HG02610 (cell line): ENCODE measurements around the gene SPATA25.
A peak's percentile ranks its signal among the peaks of the same experiment; 100 is the strongest.
"Not testable (repeated sequence)": the region's sequence is repeated elsewhere in the genome, so short reads cannot be mapped to it uniquely, and the experiment has no call there.

Source experiments
- ATAC-seq: cut with Tn5 transposase; IDR thresholded peaks from one replicate; pipeline ENCODE4 v1.9.1; 2021; ENCODE audit warnings: mild to moderate bottlenecking, moderate library complexity; ENCODE audit not compliant: unreplicated experiment

Gene SPATA25

DNA sequence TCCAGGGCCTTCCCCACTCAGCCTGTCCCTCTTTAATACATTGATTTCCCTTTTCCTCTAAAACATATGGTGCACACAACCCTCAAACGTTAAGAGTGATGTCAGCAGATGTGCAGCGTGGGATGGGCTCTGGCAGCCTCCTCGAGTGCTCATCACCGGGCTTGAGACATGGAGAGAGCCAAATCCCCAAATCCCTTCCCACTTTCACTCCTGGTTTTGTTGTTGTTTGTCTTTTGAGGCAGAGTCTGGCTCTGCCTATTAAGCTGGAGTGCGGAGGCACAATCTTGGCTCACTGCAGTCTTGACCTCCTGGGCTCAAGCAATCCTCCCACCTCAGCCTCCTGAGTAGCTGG lies 30.3 kb upstream of the SPATA25 start:
- no peak for ATAC-seq

DNA sequence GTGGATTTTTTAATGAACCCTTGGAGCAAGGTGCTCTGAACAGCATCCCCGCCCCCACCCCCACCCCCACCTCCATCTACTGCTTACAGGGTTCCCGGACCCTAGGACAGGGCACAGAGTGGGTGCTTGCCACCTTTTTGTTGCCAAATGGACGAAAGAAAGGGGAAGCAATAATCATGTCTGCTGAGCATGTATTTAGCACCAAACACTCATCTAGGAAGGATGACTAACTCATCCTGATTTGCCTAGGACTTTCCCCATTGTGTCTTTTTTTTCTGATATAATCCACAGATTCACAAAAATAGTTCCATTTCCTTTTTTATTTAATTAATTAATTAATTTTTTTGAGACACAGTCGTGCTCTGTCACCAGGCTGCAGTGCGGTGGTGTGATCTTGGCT lies 25.7 kb upstream of the SPATA25 start:
- no peak for ATAC-seq

DNA sequence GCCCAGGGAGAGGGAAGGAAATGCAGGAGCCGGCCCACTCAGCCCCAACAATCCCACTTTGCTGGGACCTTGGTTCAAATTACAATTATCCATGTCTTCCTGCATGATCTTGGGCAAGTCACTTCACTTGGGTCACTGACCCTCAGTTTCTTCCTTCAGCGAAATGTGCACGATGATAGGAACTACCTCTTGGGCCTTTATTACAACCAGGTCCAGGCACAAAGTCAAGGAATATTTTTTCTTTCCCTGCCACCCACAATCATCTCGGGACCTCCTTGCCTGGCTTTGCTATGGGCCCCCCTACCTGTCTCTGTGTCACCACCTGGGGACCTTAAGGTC lies 24.9 kb upstream of the SPATA25 start:
- no peak for ATAC-seq

DNA sequence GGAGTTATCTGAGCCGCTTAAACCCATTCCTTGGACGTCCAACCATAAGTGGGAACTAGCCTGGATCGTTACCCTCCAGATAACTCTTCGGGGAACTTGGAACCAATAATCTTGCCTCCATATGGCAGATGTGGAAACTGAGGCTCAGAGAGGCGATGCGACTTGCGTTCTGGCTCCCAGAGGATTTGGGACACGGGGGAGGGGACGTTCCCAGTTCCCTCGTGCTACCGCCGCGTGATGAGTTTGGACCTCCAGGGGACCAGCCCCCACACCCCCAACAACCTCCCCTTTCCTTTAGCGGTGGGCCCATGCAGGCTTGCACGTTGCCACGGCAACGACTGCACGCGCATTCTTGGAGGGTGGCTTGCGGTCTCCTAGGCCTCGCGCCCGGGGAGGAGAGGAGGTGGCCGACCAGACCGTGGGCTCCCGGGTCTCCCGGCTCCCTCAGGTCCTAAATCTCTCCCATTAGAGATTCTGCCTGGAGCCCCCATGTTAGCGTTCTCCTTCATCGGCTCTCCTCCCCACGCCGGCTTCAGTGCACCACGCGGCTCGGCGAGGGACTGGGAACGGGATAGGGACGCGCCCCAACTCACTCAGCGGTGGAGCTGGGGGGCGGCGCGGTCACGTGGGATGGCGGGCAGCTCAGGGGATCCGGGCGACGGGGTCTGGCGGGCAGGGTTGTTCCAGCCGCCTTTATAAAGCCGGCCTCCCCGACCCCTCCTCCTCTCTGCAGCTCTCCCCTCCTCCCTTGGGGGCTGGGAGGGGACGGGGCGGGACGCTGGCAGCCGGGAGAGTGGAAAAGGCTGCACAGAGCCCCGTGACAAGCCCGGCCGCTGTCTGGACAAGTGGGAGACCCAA lies 24.3 kb upstream of the SPATA25 start, which contains the start of gene PLTP:
Gene PLTP, minus strand, starts transcription at position 670 of the 858 bp plus-strand sequence. CDS start 703 bp downstream, outside the sequence.
- ATAC-seq, result no peak

DNA sequence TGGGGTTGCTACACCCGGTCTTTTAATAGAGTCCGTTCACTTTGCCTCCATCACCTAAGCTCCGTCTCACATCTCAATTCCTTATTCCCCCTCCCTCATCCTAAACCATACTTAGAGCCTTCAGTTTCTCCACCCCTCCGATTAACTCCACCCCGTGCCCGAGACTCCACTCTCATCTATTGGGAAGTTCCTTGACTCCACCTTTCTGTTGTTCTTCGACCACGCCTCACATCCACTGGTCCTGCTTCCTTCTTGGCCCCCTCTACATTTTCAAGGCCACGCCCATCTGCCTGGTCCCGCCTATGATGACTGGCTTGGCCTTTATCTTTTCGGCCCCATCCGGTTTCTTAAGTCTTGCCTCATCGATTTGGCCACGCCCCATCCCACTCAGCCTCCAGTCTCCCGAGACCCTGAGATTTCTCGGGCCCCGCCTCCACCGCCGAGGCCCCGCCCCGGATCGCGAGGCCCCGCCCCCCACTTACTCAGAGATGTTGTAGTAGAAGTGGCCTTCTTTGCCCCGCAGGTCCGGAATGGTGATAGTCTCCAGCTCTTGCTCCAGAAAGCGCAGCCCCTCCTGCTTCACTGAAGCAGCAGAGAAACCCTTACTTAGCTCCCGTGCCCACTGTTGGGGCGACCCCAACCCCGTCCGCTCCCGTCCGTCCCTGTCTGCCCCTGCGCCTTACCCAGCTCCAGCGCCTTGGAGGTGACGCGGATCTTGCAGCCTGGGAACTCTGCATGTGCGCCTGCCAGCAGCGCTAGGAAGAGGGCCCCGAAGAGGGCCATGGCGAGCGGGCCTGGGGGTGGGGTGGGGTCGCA lies 23.5 kb upstream of the SPATA25 start:
- peak; percentile 93 for ATAC-seq

DNA sequence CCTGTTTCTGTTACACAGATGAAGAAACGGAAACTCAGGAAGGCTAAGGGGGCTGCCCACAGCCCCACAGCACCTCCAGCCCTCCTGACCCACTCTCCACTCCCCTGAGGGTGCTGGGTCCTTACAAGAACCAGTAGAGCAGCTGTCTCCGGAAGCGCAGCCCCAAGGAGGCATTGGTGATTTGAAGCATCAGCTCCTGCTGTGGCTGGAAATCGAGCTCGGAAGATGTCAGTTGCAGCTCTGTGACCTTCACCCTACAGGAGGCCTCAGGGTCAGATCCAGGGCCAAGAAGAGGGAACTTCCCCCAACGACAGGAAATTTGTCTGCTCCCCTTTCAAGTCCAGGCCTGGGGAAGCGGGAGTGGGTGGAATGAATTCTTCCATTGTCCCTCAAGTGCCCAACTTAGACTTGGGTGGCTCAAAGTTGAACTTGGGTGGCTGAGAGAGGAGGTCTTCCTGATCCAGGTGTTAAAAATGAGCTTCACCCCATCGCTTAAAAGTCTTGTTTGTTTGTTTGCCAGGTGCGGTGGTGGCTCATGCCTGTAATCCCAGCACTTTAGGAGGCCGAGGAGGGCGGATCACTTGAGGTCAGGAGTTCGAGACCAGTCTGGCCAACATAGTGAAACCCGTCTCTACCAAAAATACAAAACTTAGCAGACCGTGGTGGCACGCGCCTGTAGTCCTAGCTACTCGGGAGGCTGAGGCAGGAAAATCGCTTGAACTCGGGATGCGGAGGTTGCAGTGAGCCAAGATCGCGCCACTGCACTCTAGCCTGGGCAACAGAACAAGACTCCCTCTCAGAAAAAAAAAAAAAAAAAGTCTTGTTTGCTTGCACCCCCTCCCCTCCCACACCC lies 22.6 kb upstream of the SPATA25 start:
- no peak for ATAC-seq

DNA sequence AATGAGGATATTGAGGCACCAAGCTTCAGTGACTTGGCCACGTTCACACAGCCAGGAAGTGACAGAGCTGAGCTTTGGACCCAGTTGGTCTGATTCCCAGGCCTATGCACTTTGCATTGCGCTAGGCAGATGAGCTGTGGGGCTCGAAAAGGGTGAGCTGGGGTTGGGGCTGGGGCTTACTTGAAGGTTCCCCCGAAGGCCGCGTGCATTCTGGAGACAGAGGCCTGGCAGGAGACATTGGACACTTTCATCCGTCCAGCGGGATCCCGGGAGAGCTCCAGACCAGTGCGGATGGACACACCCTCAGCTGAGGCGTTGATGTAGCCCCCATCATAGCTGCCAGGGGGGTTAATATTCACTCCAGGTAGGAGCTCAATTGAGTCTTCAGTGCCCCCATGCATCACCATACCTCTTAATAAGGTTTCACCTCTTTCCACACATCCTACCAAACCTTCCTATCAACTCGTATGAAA lies 21.9 kb upstream of the SPATA25 start:
- ATAC-seq, result no peak

DNA sequence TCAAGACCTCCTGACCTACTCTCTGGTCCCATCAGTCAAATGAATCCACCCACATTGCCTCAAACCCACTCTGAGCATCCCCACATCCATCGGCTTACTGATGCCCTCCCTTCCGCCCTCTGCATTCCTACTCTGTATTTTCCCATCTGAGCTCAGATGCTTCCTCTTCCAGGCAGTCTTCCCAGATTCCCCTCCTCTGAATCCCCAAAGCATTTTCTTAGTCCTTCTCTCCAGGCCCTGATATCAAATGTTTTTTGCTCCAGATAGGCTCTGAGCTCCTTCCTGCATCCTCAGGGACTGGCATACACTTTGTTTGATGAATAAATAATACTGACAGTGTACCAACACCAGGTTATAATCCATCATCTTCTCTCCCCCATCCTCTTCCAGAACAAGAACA lies 20.7 kb upstream of the SPATA25 start:
- no peak for ATAC-seq

DNA sequence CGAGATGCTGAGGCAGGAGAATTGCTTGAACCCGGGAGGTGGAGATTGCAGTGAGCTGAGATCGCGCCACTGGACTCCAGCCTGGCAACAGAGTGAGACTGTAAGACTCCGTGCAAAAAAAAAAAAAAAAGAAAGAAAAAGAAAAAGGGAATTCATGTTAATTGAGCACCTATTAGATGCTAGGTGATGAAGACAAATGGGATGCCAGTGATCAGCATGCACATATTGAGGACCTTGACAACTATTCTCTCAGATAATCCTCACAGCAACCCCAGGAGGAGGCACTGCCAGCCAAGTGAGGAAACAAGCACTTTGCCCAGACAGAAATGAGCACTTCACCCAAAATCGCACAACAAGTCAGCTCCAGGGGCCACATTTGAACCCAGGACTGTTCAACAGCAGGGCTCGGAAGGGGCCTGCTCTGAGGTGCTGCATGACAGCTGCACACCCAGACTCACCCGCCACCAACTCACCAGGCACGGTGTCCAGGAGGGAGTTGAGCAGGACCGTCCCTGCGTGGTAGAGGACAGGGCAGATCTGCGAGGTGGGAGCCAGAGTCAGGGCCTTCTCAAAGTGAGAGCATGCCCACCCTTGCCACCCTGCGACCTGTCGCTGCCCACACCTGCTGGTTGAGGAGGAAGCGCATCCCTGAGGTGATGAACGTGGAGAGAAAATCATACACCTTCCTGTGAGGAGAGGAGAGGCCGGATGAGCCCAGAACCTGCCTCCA lies 20.0 kb upstream of the SPATA25 start:
- ATAC-seq, result no peak

DNA sequence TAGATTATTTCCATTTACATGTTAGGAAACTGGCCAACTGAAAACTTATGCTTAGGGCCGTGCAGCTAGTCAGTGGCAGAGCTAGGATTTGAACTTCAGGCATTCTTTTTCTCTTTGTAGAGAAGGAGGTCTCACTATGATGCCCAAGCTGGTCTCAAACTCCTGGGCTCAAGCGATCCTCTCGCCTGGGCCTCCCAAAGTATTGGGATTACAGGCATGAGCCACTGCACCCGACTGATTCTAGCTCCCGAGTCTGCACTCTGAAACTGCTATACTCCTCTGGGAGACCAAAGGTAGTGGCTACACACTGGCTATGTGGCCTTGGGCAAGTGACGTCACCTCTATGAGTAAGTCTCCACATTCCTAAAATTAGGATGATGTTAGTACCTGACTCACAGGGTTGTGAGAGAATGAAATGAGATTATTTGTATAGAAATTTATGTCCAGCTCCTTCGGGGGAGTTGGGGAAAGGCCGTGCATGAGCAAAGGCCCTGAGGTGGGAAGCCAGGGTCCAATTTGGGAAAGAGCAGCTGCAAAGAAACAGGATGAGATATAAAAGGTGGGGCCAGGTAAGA lies 18.2 kb upstream of the SPATA25 start:
- no peak for ATAC-seq

DNA sequence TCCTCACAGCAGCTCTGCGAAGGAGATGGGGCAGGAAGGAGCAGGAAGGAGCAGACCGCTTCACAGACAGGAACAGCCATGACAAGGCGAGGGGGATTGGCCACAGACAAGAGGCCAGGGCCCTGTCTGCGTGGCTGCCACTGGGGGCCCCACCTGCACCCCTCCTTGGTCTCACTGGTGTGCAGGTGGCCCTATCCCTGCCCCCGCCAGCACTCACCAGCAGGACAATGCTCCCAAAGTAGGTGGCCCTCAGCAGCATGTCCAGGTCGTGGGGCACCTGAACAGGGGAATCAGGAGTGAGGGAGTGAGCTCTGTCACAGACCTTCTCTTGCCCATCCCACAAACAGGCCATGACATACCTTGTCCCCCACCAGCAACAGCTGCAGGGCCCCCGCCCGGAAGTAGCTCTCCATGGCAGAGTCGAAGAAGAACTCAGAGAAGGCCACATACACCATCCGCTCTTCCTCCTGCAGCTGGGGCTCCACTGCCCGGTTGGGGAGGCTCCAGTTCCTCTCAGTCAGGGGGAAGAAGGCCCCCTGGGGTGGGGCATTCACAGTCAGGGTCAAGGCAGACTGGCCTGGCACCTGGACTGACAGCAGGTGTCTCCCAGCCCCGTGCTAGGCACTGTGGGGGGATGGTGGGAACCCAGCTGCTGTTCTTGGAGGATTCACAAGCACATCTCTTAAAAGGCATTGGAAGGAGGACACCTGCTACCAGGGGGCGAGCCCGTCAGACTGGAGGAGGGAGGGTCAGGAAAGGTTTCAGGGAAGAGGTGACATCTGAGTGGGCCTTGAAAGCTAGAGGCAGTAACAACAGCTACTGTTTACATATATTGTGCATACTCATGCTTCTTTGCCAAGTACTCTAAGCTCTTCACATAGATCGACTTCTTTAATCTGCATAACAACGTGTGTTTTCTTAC lies 17.4 kb upstream of the SPATA25 start:
- ATAC-seq, result no peak

DNA sequence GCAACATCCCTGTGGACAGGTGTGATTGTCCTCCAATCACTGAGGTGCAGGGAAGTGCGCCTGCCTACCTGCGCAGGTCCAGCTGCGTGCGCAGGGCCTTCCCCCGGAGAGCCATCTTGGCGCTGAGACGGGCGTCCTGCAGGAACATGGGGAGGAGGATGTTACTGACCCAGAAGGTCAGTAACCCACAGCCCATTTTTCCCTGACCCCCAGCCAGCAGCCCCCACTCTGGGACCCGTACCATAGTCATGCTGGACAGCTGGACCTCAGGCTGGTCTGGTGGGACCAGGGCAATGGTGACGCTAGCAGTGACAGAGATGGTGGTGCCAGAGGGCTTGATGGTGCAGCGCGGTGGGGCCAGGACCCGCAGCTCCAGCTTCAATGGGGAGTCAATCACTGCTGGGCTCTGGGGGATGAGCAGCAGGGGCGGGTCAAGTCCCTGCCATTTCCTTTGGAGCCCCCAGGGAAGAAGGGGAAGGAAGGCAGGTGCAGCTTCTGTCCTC lies 14.8 kb upstream of the SPATA25 start:
- ATAC-seq, result no peak

DNA sequence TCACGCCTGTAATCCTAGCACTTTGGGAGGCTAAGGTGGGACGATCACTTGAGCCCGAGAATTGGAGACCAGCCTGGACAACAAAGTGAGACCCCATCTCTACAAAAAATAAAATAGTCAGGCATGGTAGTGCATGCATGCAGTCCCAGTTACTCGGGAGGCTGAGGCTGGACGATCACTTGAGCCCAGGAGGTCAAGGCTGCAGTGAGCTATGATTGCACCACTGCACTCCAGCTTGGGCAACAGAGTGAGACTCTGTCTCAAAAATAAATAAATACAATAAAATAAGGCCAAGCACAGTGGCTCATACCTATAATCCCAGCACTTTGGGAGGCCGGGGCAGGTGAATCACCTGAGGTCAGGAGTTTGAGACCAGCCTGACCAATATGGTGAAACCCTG lies 13.9 kb upstream of the SPATA25 start:
- ATAC-seq, result not testable (repeated sequence)

DNA sequence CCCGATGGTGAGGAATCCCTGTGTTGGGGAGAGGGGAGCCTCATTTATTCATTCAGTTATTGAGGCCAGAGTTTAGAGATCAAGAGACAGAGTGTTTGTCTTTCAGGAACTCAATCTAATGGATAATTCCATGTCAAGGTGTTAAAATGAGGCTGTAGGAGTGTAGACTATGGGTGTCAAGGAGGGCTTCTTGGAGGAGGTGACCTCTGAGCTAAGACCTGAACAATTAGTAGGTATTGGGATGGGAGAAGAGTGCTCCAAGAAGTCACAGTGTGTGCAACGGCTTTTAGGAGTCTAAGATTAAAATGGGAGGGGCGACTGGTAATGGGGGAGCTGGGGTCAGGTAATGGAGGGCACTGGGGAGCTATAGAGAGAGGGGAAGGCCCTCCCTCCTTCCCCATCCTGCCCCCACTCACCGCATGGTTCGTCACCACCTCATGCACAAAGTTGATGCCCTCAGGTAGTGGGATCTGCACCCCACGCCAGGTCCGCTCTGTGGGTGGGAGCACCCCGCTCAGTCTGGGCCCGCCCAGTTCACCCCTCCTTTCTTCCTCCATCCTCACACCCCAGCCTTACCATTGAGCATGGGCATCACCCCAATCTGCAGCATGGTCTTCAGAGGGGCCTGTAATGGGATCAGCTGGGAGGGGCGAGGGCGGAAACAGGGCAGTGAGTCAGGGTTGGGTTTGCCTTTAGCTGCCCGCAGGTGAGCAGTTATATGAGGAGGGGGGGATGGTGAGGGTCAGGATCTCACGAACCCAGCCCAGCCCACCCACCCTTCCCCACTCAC lies 11.8 kb upstream of the SPATA25 start:
- no peak for ATAC-seq

DNA sequence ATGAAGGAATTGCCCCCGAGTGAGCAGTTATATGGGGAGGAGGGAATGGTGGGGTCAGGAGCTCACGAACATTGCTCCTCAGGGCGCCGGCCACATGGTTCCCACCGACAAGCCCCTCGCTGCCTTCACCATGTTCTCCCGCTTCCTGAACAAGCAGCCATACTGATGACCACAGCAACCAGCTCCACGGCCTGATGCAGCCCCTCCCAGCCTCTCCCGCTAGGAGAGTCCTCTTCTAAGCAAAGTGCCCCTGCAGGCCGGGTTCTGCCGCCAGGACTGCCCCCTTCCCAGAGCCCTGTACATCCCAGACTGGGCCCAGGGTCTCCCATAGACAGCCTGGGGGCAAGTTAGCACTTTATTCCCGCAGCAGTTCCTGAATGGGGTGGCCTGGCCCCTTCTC lies 10.9 kb upstream of the SPATA25 start:
- ATAC-seq, result no peak

DNA sequence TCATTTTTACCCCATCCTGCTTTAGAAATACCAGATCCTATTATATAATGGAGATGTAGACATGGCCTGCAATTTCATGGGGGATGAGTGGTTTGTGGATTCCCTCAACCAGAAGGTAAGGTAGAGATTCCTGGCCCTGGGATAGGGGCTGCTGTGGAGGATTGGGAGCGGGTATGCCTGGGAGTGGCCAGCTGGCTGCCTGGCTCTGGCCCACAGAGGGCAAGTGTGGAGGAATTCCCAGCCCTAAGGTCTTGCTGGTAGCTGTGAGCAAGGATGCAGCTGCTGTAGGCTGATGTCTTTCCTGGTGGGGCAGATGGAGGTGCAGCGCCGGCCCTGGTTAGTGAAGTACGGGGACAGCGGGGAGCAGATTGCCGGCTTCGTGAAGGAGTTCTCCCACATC lies 10.3 kb upstream of the SPATA25 start:
- no peak for ATAC-seq

DNA sequence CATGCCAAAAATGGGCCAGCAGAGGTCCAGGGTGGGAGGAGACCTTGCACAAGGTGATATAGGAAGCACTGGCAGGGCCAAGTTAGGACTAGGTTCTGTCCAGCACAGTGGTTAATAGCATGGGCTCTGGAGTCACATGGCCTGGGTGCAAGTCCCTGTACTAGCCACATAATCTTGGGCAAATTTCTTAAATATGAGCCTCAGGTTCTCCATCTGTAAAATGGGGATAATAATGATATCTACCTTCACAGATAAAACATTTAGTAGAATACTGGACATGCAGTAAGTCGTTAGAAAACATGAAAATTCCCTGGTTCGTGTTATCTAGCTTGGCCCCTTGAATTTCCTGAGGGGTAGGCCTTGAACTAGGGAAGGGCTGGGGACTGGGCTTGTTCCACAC lies 9.9 kb upstream of the SPATA25 start:
- no peak for ATAC-seq

DNA sequence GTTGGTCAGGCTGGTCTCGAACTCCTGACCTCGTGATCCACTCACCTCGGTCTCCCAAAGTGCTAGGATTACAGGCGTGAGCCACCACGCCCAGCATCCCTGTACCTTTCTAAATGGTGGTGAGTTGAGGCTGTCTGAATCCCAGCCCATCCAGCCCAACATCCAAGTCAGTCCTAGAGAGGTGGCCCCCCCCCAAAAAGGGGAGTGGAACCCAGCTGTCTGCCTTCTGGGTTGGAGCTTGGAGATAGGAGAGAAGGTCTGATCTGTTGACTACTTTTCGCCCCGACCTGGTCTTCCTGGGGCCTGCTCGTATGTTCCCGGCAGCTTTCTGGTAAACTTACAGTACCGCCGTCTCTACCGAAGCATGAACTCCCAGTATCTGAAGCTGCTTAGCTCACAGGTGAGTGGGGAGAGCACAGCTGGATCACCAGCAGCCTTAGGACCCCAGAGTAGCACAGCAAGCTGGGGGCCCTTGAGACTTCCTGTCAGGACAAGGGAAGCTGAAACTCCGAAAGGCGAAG lies 9.3 kb upstream of the SPATA25 start:
- no peak for ATAC-seq
